Measurements from ENCODE around the gene STX19.

DNA sequence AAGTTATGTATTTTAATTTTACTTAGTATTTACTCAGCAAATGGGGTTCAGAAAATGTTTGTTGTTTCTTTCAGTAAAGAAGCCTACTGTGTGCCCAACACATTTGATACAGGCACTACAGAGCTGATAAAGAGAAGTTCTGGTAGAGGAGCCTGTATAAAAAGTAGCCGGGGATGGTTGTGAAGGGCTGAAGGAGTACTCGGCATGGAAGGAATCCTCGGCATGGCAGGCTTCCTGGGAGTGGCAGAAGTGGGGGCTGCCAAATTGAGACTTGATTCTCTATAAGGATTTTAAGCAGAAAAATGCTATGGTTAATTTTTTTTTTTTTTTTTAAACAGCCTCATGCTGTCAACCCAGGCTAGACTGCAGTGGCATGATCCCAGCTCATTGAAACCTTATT lies 39.2 kb downstream of the STX19 start:
- TF ChIP-seq, protein P1, sequence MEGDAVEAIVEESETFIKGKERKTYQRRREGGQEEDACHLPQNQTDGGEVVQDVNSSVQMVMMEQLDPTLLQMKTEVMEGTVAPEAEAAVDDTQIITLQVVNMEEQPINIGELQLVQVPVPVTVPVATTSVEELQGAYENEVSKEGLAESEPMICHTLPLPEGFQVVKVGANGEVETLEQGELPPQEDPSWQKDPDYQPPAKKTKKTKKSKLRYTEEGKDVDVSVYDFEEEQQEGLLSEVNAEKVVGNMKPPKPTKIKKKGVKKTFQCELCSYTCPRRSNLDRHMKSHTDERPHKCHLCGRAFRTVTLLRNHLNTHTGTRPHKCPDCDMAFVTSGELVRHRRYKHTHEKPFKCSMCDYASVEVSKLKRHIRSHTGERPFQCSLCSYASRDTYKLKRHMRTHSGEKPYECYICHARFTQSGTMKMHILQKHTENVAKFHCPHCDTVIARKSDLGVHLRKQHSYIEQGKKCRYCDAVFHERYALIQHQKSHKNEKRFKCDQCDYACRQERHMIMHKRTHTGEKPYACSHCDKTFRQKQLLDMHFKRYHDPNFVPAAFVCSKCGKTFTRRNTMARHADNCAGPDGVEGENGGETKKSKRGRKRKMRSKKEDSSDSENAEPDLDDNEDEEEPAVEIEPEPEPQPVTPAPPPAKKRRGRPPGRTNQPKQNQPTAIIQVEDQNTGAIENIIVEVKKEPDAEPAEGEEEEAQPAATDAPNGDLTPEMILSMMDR (IDR thresholded peaks at IDR 0.05): no peak
- no peak for TF ChIP-seq EP300 (IDR thresholded peaks at IDR 0.05)
- TF ChIP-seq POLR2A (IDR thresholded peaks at IDR 0.05): no peak
